ENCODE data around the gene KNDC1. TPM values are rescaled to one million over a fixed set of nuclear protein-coding genes. Genes with fewer than 3 reads are reported as not detected.

Gene KNDC1
- total RNA-seq, 2 experiments from 2014 or later, result 0.36 to 0.40 TPM

DNA sequence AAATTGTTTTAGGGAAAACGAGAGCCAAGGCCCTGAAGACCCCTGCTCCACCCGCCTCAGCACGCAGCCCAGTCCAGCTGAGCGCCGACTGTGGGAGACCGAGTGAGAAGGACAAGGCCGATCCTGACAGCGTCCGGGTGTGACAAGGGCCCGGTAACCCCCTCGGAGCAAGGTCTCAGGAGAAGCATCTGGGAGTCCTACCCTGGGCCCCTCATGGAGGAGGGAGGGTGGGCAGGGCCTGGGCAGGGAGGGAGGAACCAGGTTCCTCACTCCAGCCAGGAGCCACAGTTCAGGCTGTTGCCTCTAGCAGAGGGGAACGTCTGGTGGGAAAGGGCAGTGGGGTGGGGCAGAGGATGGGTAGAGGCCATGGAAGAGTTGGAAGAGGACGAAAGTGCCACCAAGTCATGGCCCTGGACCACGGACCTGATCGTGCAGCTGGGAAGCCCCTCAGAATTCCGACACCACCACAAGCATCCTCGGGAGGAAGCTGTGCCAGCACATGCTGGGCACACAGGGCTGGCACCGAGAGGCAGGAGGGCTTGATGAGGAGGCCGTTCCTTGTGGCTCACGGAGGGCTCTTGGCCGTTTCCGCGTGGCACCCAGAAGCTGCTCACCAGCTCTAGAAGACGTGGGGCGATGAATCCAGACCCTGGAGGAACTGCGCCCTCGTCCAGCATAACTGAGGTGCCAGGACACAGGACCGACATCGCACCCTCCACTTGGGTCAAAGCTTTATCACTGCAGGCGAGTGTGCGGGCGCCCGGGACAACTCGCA lies 2.2 kb upstream of the KNDC1 start:
- no peak overlapping the region for H3K27ac Mint-ChIP-seq
- ATAC-seq (ENCODE audit: low read depth) (no peak), DNase-seq (no peak)
- POLR2A ChIA-PET, result no interaction called here
- H3K36me3 Mint-ChIP-seq, result no peaks in the 10 kb centered on the region
- H3K27me3 Mint-ChIP-seq, result peaks cover 19% of the 10 kb centered on the region
- H3K9me3 Mint-ChIP-seq, result no peaks in the 10 kb centered on the region
- no peak overlapping the region for H3K4me3 Mint-ChIP-seq
- no peaks in the 10 kb centered on the region for H3K4me1 Mint-ChIP-seq

DNA sequence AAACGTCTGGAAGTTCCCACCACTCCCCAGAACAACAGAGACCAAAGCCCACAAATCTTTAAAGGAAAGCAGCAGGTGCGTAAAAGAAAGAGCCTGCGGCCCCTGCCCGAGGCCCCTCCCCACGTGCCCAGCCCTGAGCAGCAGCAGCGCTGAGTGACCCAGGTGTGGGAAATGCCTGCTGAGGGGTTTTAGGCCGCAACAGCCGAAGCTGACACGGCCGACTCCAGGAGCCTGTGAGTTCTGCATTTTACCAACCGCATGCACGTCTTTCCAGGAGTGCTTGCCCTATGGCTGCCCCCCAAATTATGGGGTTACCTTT lies 1.6 kb upstream of the KNDC1 start:
- H3K9me3 Mint-ChIP-seq, result no peaks in the 10 kb centered on the region
- peaks cover 18% of the 10 kb centered on the region for H3K27me3 Mint-ChIP-seq
- no peak overlapping the region for H3K4me3 Mint-ChIP-seq
- DNase-seq (no peak), ATAC-seq (ENCODE audit: low read depth) (no peak)
- POLR2A ChIA-PET, result no interaction called here
- no peaks in the 10 kb centered on the region for H3K4me1 Mint-ChIP-seq
- H3K27ac Mint-ChIP-seq, result no peak overlapping the region
- no peaks in the 10 kb centered on the region for H3K36me3 Mint-ChIP-seq

DNA sequence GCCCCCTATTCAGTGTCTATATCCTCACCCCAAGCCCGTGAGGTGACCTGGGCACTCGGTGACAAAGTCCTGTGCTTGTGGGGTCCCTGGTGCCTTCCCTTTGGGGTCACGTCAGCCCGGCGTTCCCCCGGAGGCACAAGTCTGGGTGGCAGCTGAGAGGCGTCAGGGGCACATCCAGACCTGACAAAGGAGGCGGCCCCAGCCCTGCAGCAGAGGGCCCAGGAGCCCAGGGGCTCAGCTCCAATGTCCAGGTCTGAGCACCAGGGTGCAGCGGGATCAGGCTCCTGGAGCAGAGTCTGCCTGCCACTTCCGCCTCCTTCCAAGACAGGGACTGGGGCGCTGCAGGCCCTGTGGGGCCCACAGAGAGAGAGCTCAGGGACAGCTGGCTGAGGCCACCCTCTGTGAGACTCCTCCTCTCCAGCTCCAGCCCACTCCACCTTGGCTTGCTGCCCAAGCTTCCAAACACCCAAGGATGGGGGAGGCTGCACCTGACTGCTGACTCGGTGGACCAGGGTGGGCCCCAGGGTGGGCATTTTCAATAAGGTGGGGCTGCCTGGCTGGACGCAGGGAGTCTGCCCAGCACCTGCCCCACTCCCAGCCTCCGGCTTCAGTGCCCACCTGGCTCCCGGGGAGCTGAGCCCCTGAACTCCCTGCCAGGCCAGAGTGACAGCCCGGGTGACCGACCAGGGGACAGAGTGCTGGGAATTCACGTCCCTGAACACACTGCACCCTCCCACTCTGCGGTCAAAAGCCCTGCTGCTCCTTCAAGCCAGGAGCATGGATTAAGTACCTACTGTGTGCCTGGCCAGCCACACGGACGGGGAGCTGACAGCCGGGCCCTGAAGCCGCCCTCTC lies 1.0 kb upstream of the KNDC1 start:
- DNase-seq (no peak), ATAC-seq (ENCODE audit: low read depth) (no peak)
- POLR2A ChIA-PET, result no interaction called here
- H3K4me3 Mint-ChIP-seq, result no peak overlapping the region
- H3K27me3 Mint-ChIP-seq, result peaks cover 18% of the 10 kb centered on the region
- H3K4me1 Mint-ChIP-seq, result no peaks in the 10 kb centered on the region
- no peaks in the 10 kb centered on the region for H3K36me3 Mint-ChIP-seq
- no peaks in the 10 kb centered on the region for H3K9me3 Mint-ChIP-seq
- no peak overlapping the region for H3K27ac Mint-ChIP-seq

DNA sequence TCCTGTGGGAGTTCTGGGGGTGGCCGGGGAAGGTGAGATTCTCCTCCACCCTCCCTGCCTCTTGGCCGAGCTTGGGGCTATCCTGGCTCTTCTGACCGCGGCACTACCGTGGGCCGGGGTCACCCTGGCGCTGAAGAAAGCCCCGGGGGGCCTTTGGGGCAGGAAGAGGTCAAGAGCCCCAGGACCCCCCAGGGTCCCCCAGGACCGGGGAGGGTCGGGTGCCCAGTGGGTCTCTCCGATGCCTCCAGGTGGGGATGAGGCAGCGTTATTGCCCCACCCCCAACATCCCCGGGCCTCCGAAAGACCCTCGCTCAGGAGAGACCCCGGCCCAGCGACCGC lies 439 bp upstream of the KNDC1 start:
- Mint-ChIP-seq H3K36me3 (no peaks in the 10 kb centered on the region), H3K27ac (no peak overlapping the region), H3K27me3 (peaks cover 15% of the 10 kb centered on the region), H3K9me3 (no peaks in the 10 kb centered on the region), H3K4me1 (no peaks in the 10 kb centered on the region), H3K4me3 (no peak overlapping the region)
- DNase-seq, result no peak
- POLR2A ChIA-PET, result no interaction called here
- no peak for ATAC-seq (ENCODE audit: low read depth)

DNA sequence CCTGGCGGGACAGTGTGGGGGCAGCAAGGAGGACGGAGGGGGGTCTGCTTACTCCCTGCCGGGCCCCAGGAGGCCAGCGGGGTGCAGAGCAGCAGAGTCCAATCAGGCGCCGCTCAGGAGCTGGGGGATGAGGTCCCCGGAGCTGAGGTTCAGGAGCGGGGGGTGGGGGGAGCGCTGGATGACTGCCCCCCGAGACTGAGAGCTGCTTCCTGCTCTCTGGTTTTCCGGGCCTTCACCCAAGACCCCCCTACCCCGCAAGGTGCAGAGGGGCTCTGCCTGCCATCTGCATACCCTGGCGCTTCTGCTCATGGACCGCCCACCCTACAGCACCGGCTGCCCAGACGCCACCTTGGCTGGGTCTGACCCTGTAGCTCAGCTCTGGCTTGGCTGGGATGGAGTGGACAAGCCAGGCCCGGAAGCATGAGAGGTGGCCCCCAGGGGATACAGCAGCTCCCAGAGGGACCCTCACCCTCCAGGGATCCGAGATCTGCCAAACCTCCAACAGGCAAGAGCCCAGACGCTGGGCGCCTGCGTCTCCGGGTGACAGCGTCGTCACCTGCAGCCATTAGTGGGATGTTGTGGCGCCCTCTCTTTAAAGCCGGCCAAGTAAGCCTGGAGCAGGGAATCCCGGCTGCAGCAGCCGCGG lies 930 bp downstream of the KNDC1 start:
- H3K27me3 Mint-ChIP-seq, result peaks cover 11% of the 10 kb centered on the region
- H3K4me3 Mint-ChIP-seq, result no peak overlapping the region
- no peaks in the 10 kb centered on the region for H3K9me3 Mint-ChIP-seq
- ATAC-seq (ENCODE audit: low read depth), result no peak
- no peaks in the 10 kb centered on the region for H3K36me3 Mint-ChIP-seq
- H3K27ac Mint-ChIP-seq, result no peak overlapping the region
- DNase-seq, result no peak
- no peaks in the 10 kb centered on the region for H3K4me1 Mint-ChIP-seq
- POLR2A ChIA-PET, result interaction anchor here (0.6 kb wide), 1 partner anchor 187 kb away, joined by 3 read pairs; no protein-coding TSS in a partner anchor

DNA sequence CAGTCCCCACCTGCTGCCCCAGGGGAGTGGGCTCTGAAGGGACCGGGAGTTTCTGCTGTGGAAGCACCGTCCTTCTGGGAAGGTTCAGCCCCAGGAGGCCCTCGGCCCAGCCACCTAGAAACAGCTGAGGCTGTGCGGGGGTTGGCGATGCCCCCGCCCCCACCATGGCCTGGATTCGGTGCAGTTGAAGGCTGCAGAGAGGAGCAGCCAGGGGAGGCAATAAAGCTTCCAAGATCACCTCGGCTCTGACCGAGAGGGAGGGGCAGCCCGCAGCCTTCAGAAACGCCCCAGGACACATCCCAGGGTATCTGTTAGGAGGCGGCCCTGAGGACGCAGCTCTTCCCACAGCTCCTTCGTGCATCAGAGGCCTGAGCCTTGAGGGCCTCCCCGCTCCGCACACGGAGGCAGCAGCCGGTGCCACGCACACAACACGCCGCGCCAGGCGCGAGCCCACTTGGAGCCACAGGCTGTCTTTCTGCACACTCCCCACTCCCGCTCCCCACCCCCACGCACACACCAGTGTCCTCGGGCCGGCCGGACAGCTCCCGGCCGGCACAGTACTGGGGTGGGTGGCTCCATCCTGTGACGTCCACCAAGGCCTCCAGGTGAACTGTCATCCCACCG lies 1.6 kb downstream of the KNDC1 start:
- Mint-ChIP-seq H3K27ac (no peak overlapping the region), H3K36me3 (no peaks in the 10 kb centered on the region), H3K27me3 (peaks cover 11% of the 10 kb centered on the region), H3K4me3 (no peak overlapping the region), H3K4me1 (no peaks in the 10 kb centered on the region), H3K9me3 (no peaks in the 10 kb centered on the region)
- POLR2A ChIA-PET, result no interaction called here
- ATAC-seq (ENCODE audit: low read depth), result no peak
- DNase-seq, result no peak

DNA sequence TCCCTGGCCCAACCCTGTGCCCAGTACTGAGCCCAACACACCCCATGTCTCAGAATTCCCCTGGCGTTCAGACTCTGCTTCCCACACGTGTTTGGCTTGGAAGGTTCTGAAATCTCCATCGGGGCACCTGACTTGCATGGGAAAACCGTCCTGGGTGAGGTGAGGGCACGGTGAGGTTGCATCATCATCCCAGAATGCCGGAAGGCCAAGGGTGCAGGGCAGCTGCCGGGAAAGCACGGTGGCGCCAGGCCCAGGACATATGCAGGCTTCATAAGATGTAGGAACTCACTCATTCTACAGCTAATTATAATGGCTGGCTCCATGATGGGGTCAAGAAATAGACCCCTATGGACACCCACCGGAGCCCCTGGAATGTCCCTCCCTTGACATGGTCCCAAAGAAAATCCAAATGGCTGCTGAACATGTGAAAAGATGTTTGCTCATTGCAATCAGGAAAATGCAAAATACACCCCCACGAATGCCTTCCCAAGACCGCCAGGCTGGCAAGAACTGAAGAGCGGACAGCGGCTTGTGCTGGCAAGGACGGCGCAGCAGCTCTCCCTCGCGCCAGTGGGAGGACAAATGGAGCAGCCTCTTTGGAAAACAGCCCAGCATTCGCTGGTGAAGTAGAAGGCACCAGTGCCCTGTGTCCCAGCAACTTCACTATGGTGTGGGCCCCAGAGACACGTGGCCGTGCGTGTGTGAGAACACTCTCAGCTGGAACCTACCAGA lies 2.3 kb downstream of the KNDC1 start:
- ATAC-seq (ENCODE audit: low read depth) (no peak), DNase-seq (no peak)
- Mint-ChIP-seq H3K9me3 (no peaks in the 10 kb centered on the region), H3K36me3 (no peaks in the 10 kb centered on the region), H3K4me3 (no peak overlapping the region), H3K27ac (no peak overlapping the region), H3K27me3 (peaks cover 11% of the 10 kb centered on the region), H3K4me1 (no peaks in the 10 kb centered on the region)
- POLR2A ChIA-PET, result no interaction called here

DNA sequence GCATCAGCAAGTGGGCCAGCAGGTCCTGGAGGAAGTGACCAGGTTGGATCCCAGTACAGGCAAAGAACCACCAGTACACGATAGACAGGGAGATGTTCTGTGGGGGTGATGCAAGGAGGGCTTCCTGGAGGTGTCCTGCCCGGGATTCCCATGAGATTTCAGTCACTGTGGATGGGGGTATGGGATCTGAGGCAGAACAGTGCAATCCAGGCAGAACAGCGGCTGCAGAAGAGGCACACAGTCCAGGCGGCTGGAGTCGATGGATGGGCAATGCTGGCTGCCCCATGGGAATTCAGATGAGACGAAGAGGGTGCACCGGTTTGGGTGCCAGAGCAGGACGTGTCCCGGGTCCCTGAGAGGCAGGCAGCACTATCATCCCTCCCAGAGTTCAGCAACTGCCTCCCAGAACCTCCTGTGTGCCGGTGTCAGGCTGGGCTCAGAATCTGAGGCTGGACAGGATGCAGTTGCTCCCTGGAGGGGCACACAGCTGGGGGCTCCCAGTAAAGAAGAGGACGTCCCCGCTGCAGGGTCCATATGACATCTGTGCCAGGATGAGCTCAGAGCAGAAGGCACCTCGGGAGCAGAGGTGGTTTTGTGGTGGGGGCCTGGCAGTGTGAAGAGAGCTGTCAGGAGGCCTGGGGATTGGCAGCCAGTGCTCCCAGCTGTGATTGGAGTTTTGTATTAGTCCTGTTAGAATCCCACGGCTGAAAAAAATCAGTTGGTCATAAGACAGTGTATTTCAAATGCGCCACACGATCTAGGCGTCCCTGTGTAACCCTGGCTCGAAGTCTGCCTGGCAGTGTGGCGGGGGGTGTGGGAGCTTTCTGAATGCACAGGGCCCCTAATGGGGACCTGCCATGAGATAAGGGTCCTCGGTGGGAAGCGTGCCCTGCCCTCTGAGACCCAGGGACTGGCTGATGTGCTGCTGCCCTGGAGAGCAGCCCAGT lies 3.2 kb downstream of the KNDC1 start:
- Mint-ChIP-seq H3K4me3 (no peak overlapping the region), H3K4me1 (no peaks in the 10 kb centered on the region), H3K27ac (no peak overlapping the region), H3K36me3 (no peaks in the 10 kb centered on the region), H3K27me3 (peaks cover 11% of the 10 kb centered on the region), H3K9me3 (no peaks in the 10 kb centered on the region)
- POLR2A ChIA-PET, result no interaction called here
- no peak for DNase-seq
- ATAC-seq (ENCODE audit: low read depth), result no peak

DNA sequence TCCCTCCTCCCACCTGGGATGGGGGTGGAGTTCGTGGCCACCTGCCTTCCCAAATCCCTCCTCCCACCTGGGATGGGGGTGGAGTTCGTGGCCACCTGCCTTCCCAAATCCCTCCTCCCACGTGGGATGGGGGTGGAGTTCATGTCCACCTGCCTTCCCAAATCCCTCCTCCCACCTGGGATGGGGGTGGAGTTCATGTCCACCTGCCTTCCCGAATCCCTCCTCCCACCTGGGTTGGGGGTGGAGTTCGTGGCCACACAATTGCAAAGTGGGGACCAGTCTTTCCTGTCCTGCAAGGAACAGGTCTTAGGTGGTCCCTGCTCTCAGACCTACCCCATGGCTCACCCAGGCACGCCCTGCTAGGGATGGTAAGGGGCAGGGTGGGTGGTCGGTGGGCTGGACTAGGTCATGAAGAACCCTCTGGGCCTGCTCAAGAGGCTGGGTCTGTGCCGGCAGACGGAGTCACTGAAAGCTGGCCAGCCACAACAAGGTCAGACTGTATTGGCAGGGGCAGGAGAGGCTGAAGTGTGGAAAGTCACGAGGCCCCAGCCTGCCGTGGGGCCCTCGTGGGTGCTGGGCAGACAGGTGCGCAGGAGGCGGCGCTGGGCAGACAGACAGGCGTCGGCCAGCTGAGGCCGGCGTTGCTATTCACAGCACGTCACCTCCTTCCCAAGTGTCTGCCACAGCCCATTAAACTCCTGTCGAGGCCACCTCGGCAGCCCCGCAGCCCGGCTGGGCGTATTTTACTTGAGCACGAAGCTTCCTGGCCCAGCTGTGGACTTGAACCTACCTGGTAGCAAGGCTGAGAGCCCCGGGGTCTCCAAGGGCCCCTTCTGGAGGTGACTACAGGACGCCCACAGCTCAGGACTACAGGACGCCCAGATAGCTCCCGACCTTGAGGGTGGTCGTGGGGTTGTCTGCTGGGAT lies 4.1 kb downstream of the KNDC1 start:
- POLR2A ChIA-PET, result no interaction called here
- no peak for ATAC-seq (ENCODE audit: low read depth)
- peaks cover 11% of the 10 kb centered on the region for H3K27me3 Mint-ChIP-seq
- no peaks in the 10 kb centered on the region for H3K9me3 Mint-ChIP-seq
- no peaks in the 10 kb centered on the region for H3K36me3 Mint-ChIP-seq
- no peak overlapping the region for H3K4me3 Mint-ChIP-seq
- no peak overlapping the region for H3K27ac Mint-ChIP-seq
- no peak for DNase-seq
- no peaks in the 10 kb centered on the region for H3K4me1 Mint-ChIP-seq

DNA sequence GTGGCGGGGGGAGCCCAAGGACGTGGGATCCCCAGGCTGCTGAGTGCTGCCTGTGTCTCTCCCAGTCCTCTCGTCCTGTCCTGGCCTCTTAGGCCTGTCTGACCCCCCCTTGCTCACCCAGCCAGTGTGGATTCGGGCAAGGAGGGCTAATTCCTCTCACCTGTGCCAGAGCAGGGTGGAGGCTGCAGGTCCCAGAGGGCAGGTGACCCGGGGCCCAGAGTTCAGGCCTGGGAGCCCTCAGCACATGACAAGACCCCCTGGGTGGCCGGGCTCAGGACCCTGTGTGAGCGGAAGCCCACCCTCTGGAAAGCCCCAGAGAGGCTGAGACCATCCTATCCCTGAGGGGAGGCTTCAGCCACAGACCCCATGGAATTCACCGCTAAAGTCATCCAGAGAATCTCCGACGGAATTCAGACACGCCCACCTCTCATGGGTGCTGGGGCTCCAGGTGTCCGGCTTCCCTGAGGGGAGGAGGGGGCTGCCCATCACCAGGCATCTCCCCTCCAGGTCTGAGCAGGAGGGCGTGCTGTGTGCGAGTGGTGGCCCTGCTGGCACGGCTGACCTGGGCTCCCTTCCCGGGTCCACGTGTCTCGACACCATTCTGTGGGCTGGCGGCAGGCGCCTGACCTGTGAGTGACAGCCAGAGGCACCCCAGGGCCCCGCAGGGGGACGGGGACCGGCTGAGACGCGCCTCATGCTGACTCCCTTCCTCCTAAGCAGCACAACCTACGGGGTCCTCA lies 5.0 kb downstream of the KNDC1 start:
- ATAC-seq (ENCODE audit: low read depth), result no peak
- peaks cover 11% of the 10 kb centered on the region for H3K27me3 Mint-ChIP-seq
- H3K9me3 Mint-ChIP-seq, result no peaks in the 10 kb centered on the region
- DNase-seq, result no peak
- no peak overlapping the region for H3K4me3 Mint-ChIP-seq
- no peaks in the 10 kb centered on the region for H3K36me3 Mint-ChIP-seq
- H3K4me1 Mint-ChIP-seq, result no peaks in the 10 kb centered on the region
- POLR2A ChIA-PET, result no interaction called here
- no peak overlapping the region for H3K27ac Mint-ChIP-seq
